Smooth muscle cell of the pulmonary artery (primary cell): ENCODE measurements around the gene HELZ. TPM values are rescaled to one million over a fixed set of nuclear protein-coding genes. Genes with fewer than 3 reads are reported as not detected.

Source experiments
- total RNA-seq: library from RNA; depleted of rRNA; stranded (reverse); fragments of >200 nt; gene quantifications from 2 replicates; pipeline ENCODE4 v1.2.3, GENCODE V29; 2014

HELZ gene
- 53.6 and 55.1 TPM in 2 replicates for total RNA-seq

DNA sequence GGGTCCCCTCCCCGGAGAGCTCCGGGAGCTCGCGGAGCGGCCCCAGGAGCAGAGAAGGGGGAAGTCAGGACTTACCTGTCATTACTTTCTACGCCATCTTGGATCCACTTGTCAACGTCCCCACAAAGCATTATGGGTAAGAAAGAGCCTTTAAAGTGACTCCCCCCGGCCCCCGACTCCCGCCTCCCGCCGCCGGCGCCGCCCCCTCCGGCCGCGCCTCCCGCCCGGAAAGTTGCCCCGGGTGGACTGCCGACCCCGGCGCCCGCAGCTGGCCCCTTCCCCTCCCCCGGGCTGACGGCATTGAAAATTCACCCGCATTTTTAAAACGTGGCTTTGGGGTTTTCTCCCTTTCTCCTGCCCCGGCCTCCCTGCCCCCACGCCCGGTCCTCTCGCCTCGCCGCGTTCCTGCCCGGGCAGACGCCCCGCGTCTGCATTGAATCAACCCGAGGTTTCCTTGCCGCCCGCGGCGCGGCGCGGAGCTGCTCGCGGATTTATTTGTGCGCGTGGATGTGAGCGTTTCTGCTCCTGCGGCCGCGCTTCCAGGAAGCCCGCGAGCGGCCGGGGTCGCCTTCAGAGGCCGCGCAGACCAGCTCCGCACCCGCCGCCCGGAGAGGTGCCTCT lies at the start of gene HELZ:
HELZ (minus strand) TSS at position 124 of the 621 bp plus-strand sequence. CDS start 26,392 bp downstream, outside the sequence.

GRCh38 chr17:67044016-67044772 lies 200.8 kb downstream of the HELZ start, which contains the start of gene CACNG1:
Gene CACNG1, plus strand, starts transcription at chr17:67044554. Its CDS starts 107 bp downstream, at chr17:67044661.

Other genes starting within 250 kb of the HELZ start
- not detected in 2 replicates for gene CACNG1, start 200.6 kb downstream of the HELZ start, total RNA-seq
- 29.2 and 35.2 TPM in 2 replicates for gene PSMD12, start 121.4 kb upstream of the HELZ start, total RNA-seq
- gene PITPNC1, start 132.1 kb upstream of the HELZ start, total RNA-seq: 23.2 and 25.7 TPM in 2 replicates